ENCODE measurements around the gene GNG12. TPM values are rescaled to one million over a fixed set of nuclear protein-coding genes. Genes with fewer than 3 reads are reported as not detected.

Gene GNG12
- total RNA-seq, 1 donor from 2014 or later, result 71.5 TPM

- TF ChIP-seq CTCF (IDR thresholded peaks at IDR 0.05), result no peak
- TF ChIP-seq POLR2AphosphoS5 (IDR thresholded peaks at IDR 0.05; ENCODE audit: insufficient read depth in 1 of 2, low read depth in 1 of 2), result no peak
- TF ChIP-seq POLR2A (IDR thresholded peaks at IDR 0.05), result no peak
- Histone ChIP-seq H3K27ac (peak overlapping the region; percentile 96), H3K4me1 (peaks cover 32% of the 10 kb centered on the region), H3K27me3 (no peaks in the 10 kb centered on the region), H3K9me3 (no peaks in the 10 kb centered on the region), H3K4me3 (peak overlapping the region; percentile 73 to 84), H3K36me3 (peaks cover 0 to 20% of the 10 kb centered on the region in 2 donors)
- intact Hi-C loops (cut with DNase I), result loop anchor here (10.0 kb wide), 1 partner anchor 71 kb away; no protein-coding TSS in a partner anchor
- DNase-seq (ENCODE audit: extremely low spot score in 2 of 2), result no peak
Measured at GRCh38 chr1:67685558-67686266, 147.6 kb downstream of the GNG12 start.

GRCh38 chr1:67685067-67685557 lies 148.2 kb downstream of the GNG12 start, which contains the start of gene GADD45A:
Gene GADD45A, plus strand, starts transcription at chr1:67685201. Its CDS starts 294 bp downstream, at chr1:67685495.
- no peaks in the 10 kb centered on the region for H3K27me3 ChIP-seq
- peak within 1 kb of the TSS; percentile 96 for H3K27ac ChIP-seq
- peaks cover 0 to 20% of the 10 kb centered on the region in 2 donors for H3K36me3 ChIP-seq
- H3K4me3 ChIP-seq, result peak within 1 kb of the TSS; percentile 73 to 84
- intact Hi-C loops (cut with DNase I), result loop anchor here (10.0 kb wide), 1 partner anchor 70 kb away; no protein-coding TSS in a partner anchor
- no peaks in the 10 kb centered on the region for H3K9me3 ChIP-seq
- DNase-seq (ENCODE audit: extremely low spot score in 2 of 2), result peak; percentile 100
- H3K4me1 ChIP-seq, result peaks cover 32% of the 10 kb centered on the region
- TF ChIP-seq POLR2A (IDR thresholded peaks at IDR 0.05) (peak; percentile 95 to 99), POLR2AphosphoS5 (IDR thresholded peaks at IDR 0.05; ENCODE audit: insufficient read depth in 1 of 2, low read depth in 1 of 2) (peak; percentile 91 to 99), CTCF (IDR thresholded peaks at IDR 0.05) (no peak)

GRCh38 chr1:67684526-67685066 lies 148.7 kb downstream of the GNG12 start:
- H3K27me3 ChIP-seq, result no peaks in the 10 kb centered on the region
- peak overlapping the region; percentile 96 for H3K27ac ChIP-seq
- no peaks in the 10 kb centered on the region for H3K9me3 ChIP-seq
- peak overlapping the region; percentile 20 to 73 for H3K4me3 ChIP-seq
- no peak for TF ChIP-seq POLR2A (IDR thresholded peaks at IDR 0.05)
- no peak for TF ChIP-seq POLR2AphosphoS5 (IDR thresholded peaks at IDR 0.05; ENCODE audit: insufficient read depth in 1 of 2, low read depth in 1 of 2)
- no peak for TF ChIP-seq CTCF (IDR thresholded peaks at IDR 0.05)
- peaks cover 0 to 20% of the 10 kb centered on the region in 2 donors for H3K36me3 ChIP-seq
- DNase-seq (ENCODE audit: extremely low spot score in 2 of 2), result no peak
- intact Hi-C loops (cut with DNase I), result loop anchor here (10.0 kb wide), 1 partner anchor 70 kb away; no protein-coding TSS in a partner anchor
- H3K4me1 ChIP-seq, result peaks cover 32% of the 10 kb centered on the region

GRCh38 chr1:67683766-67684525 lies 149.3 kb downstream of the GNG12 start:
- Histone ChIP-seq H3K4me1 (peaks cover 32% of the 10 kb centered on the region), H3K36me3 (peaks cover 0 to 16% of the 10 kb centered on the region in 2 donors), H3K4me3 (peak overlapping the region; percentile 5 to 73), H3K27me3 (no peaks in the 10 kb centered on the region), H3K9me3 (no peaks in the 10 kb centered on the region), H3K27ac (peak overlapping the region; percentile 96)
- no peak for TF ChIP-seq POLR2A (IDR thresholded peaks at IDR 0.05)
- TF ChIP-seq POLR2AphosphoS5 (IDR thresholded peaks at IDR 0.05; ENCODE audit: insufficient read depth in 1 of 2, low read depth in 1 of 2), result no peak
- no peak for TF ChIP-seq CTCF (IDR thresholded peaks at IDR 0.05)
- DNase-seq (ENCODE audit: extremely low spot score in 2 of 2), result no peak
- intact Hi-C loops (cut with DNase I), result loop anchor here (10.0 kb wide), 1 partner anchor 69 kb away; no protein-coding TSS in a partner anchor
